ENCODE measurements around the gene BPI.
"Not testable (repeated sequence)": the region's sequence is repeated elsewhere in the genome, so short reads cannot be mapped to it uniquely, and the experiment has no call there.

BPI gene

DNA sequence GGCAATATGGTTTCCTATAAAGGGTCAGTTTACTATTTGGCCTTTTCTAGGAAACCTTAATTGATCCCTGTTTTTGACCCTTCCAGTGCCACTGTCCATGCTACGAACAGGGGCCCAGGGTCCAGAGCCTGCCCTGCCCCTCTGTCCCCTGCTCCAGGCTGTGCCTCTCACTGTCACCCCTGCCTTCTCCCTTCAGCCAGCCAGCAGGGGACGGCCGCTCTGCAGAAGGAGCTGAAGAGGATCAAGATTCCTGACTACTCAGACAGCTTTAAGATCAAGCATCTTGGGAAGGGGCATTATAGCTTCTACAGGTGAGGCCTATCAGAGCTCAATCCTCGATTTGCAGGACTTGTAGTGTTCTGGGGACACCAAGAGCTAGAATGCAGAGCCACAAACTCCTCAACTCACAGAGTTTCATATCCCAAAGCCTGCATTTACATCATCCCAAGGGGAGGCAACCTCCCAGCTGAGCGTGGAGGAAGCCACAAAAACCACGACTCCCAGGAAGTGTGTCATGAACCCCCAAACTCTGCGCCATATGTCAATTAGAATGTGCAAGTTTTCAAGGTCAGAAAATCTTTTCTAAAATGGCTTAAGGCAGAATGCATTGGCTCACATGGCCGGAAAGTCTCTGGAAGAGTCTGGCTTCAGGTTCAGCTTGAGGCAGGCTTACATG, 3.6 kb downstream of the BPI start:
- no peaks in the 10 kb centered on the region for H3K36me3 ChIP-seq (ENCODE audit: control insufficient read depth, low read depth, low read length)
- H3K4me1 ChIP-seq (ENCODE audit: control insufficient read depth, low read depth, low read length), result no peaks in the 10 kb centered on the region
- no peaks in the 10 kb centered on the region for H3K27me3 ChIP-seq (ENCODE audit: control insufficient read depth, insufficient read depth, low read length)
- H3K9me3 ChIP-seq (ENCODE audit: control insufficient read depth, low read depth, low read length), result no peaks in the 10 kb centered on the region
- no peak overlapping the region for H3K27ac ChIP-seq (ENCODE audit: low read length)
- no peak overlapping the region for H3K9ac ChIP-seq (ENCODE audit: low read length)
- no peak overlapping the region for H3K4me3 ChIP-seq (ENCODE audit: low read length)

GRCh38 chr20:38308047-38308438, 4.1 kb downstream of the BPI start:
- H3K9ac ChIP-seq (ENCODE audit: low read length), result no peak overlapping the region
- H3K4me3 ChIP-seq (ENCODE audit: low read length), result no peak overlapping the region
- H3K27ac ChIP-seq (ENCODE audit: low read length), result no peak overlapping the region
- no peaks in the 10 kb centered on the region for H3K27me3 ChIP-seq (ENCODE audit: control insufficient read depth, insufficient read depth, low read length)
- no peaks in the 10 kb centered on the region for H3K4me1 ChIP-seq (ENCODE audit: control insufficient read depth, low read depth, low read length)
- H3K36me3 ChIP-seq (ENCODE audit: control insufficient read depth, low read depth, low read length), result no peaks in the 10 kb centered on the region
- H3K9me3 ChIP-seq (ENCODE audit: control insufficient read depth, low read depth, low read length), result no peaks in the 10 kb centered on the region

- H3K9ac ChIP-seq (ENCODE audit: low read length), result no peak overlapping the region
- no peaks in the 10 kb centered on the region for H3K4me1 ChIP-seq (ENCODE audit: control insufficient read depth, low read depth, low read length)
- H3K9me3 ChIP-seq (ENCODE audit: control insufficient read depth, low read depth, low read length), result no peaks in the 10 kb centered on the region
- no peak overlapping the region for H3K27ac ChIP-seq (ENCODE audit: low read length)
- no peaks in the 10 kb centered on the region for H3K27me3 ChIP-seq (ENCODE audit: control insufficient read depth, insufficient read depth, low read length)
- H3K36me3 ChIP-seq (ENCODE audit: control insufficient read depth, low read depth, low read length), result no peaks in the 10 kb centered on the region
- no peak overlapping the region for H3K4me3 ChIP-seq (ENCODE audit: low read length)
Measured at GRCh38 chr20:38308447-38308846, 4.5 kb downstream of the BPI start.

- no peaks in the 10 kb centered on the region for H3K36me3 ChIP-seq (ENCODE audit: control insufficient read depth, low read depth, low read length)
- H3K27me3 ChIP-seq (ENCODE audit: control insufficient read depth, insufficient read depth, low read length), result no peaks in the 10 kb centered on the region
- H3K9me3 ChIP-seq (ENCODE audit: control insufficient read depth, low read depth, low read length), result no peaks in the 10 kb centered on the region
- H3K9ac ChIP-seq (ENCODE audit: low read length), result no peak overlapping the region
- H3K4me3 ChIP-seq (ENCODE audit: low read length), result no peak overlapping the region
- H3K27ac ChIP-seq (ENCODE audit: low read length), result no peak overlapping the region
- H3K4me1 ChIP-seq (ENCODE audit: control insufficient read depth, low read depth, low read length), result no peaks in the 10 kb centered on the region
Measured at GRCh38 chr20:38311091-38311490, 7.1 kb downstream of the BPI start.

DNA sequence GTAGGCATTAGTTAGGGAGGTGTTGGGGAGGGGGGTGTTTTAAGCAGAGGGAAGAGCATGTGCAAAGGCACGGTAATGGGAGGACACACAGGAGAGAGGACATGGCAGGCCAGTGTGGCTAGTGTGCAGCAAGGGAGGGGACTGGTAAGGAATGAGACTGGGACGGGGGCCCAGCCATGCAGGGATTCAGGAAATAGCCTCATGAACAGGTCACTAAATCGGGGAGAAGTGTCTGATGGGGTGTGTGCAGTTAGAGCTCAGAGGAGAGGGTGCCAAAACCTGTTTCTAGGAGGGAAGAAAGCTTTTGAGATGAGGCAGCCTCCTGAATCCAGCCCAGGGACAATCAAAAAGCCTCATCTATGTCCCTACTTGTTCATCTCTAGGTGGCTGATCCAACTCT, 7.5 kb downstream of the BPI start:
- Histone ChIP-seq H3K4me3 (ENCODE audit: low read length) (no peak overlapping the region), H3K4me1 (ENCODE audit: control insufficient read depth, low read depth, low read length) (no peaks in the 10 kb centered on the region), H3K36me3 (ENCODE audit: control insufficient read depth, low read depth, low read length) (no peaks in the 10 kb centered on the region), H3K27me3 (ENCODE audit: control insufficient read depth, insufficient read depth, low read length) (no peaks in the 10 kb centered on the region), H3K9ac (ENCODE audit: low read length) (no peak overlapping the region), H3K9me3 (ENCODE audit: control insufficient read depth, low read depth, low read length) (no peaks in the 10 kb centered on the region), H3K27ac (ENCODE audit: low read length) (no peak overlapping the region)

- Histone ChIP-seq H3K9me3 (ENCODE audit: control insufficient read depth, low read depth, low read length) (no peaks in the 10 kb centered on the region), H3K4me3 (ENCODE audit: low read length) (no peak overlapping the region), H3K27ac (ENCODE audit: low read length) (no peak overlapping the region), H3K36me3 (ENCODE audit: control insufficient read depth, low read depth, low read length) (no peaks in the 10 kb centered on the region), H3K4me1 (ENCODE audit: control insufficient read depth, low read depth, low read length) (no peaks in the 10 kb centered on the region), H3K27me3 (ENCODE audit: control insufficient read depth, insufficient read depth, low read length) (no peaks in the 10 kb centered on the region), H3K9ac (ENCODE audit: low read length) (no peak overlapping the region)
Measured at GRCh38 chr20:38313676-38314075, 9.7 kb downstream of the BPI start.

DNA sequence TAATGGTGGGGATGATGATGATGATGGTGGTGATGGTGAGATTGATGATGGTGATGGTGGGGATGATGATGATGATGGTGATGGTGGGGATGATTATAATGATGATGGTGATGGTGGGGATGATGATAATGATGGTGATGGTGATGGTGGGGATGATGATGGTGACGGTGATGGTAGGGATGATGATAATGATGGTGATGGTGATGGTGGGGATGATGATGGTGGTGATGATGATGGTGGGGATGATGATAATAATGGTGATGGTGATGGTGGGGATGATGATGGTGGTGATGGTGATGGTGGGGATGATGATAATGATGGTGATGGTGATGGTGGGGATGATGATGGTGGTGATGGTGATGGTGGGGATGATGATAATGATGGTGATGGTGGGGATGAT, 10.4 kb downstream of the BPI start:
- not testable (repeated sequence) for H3K27me3 ChIP-seq (ENCODE audit: control insufficient read depth, insufficient read depth, low read length); H3K9ac ChIP-seq (ENCODE audit: low read length); H3K4me3 ChIP-seq (ENCODE audit: low read length); H3K27ac ChIP-seq (ENCODE audit: low read length); H3K9me3 ChIP-seq (ENCODE audit: control insufficient read depth, low read depth, low read length); H3K4me1 ChIP-seq (ENCODE audit: control insufficient read depth, low read depth, low read length); H3K36me3 ChIP-seq (ENCODE audit: control insufficient read depth, low read depth, low read length)

- no peak overlapping the region for H3K4me3 ChIP-seq (ENCODE audit: low read length)
- no peaks in the 10 kb centered on the region for H3K36me3 ChIP-seq (ENCODE audit: control insufficient read depth, low read depth, low read length)
- no peaks in the 10 kb centered on the region for H3K9me3 ChIP-seq (ENCODE audit: control insufficient read depth, low read depth, low read length)
- H3K9ac ChIP-seq (ENCODE audit: low read length), result no peak overlapping the region
- no peak overlapping the region for H3K27ac ChIP-seq (ENCODE audit: low read length)
- no peaks in the 10 kb centered on the region for H3K4me1 ChIP-seq (ENCODE audit: control insufficient read depth, low read depth, low read length)
- H3K27me3 ChIP-seq (ENCODE audit: control insufficient read depth, insufficient read depth, low read length), result no peaks in the 10 kb centered on the region
Measured at GRCh38 chr20:38315290-38315966, 11.5 kb downstream of the BPI start.

- Histone ChIP-seq H3K27ac (ENCODE audit: low read length) (no peak overlapping the region), H3K9me3 (ENCODE audit: control insufficient read depth, low read depth, low read length) (no peaks in the 10 kb centered on the region), H3K36me3 (ENCODE audit: control insufficient read depth, low read depth, low read length) (no peaks in the 10 kb centered on the region), H3K27me3 (ENCODE audit: control insufficient read depth, insufficient read depth, low read length) (no peaks in the 10 kb centered on the region), H3K4me1 (ENCODE audit: control insufficient read depth, low read depth, low read length) (no peaks in the 10 kb centered on the region), H3K4me3 (ENCODE audit: low read length) (no peak overlapping the region), H3K9ac (ENCODE audit: low read length) (no peak overlapping the region)
Measured at GRCh38 chr20:38316341-38316740, 12.4 kb downstream of the BPI start.

DNA sequence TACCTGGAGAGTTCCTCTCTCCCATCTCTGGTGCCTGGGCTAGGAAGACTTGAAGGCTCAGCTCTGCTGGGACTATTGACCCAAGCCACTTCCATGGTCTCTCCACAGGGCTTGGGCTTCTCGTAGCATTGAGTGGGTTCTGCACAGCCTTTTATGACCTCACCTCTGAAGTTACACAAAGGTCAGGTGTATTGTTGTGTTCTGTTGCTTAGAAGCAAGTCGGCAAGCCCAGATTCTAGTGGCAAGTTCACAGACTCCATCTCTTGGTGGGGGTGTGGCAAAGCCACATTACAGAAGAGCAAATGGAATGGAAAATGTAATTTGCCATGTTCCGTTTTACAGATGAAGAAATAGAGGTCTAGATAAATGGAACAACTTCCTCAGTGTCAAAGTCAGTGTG, 13.5 kb downstream of the BPI start:
- H3K36me3 ChIP-seq (ENCODE audit: control insufficient read depth, low read depth, low read length), result no peaks in the 10 kb centered on the region
- no peaks in the 10 kb centered on the region for H3K4me1 ChIP-seq (ENCODE audit: control insufficient read depth, low read depth, low read length)
- H3K9ac ChIP-seq (ENCODE audit: low read length), result no peak overlapping the region
- no peak overlapping the region for H3K27ac ChIP-seq (ENCODE audit: low read length)
- H3K27me3 ChIP-seq (ENCODE audit: control insufficient read depth, insufficient read depth, low read length), result no peaks in the 10 kb centered on the region
- H3K9me3 ChIP-seq (ENCODE audit: control insufficient read depth, low read depth, low read length), result no peaks in the 10 kb centered on the region
- no peak overlapping the region for H3K4me3 ChIP-seq (ENCODE audit: low read length)

DNA sequence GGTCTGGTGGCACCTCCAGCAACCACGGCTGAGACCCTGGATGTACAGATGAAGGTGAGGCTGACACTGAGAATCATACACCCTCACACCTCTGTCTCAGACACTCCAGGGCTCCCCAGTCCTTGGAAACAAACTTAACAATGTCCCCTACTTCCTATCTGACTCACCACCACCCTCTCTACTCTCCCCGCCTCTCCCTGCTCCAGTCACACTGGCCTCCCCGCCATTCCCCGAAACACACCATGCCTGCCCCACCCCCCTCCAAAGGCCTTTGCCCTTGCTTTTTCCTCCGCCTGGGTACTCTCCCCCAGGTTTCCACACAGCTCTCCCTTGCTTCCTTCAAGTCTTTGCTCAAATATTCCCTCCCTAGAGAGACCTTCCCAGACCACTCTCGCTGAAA, 16.3 kb downstream of the BPI start:
- H3K9me3 ChIP-seq (ENCODE audit: control insufficient read depth, low read depth, low read length), result no peaks in the 10 kb centered on the region
- H3K27ac ChIP-seq (ENCODE audit: low read length), result no peak overlapping the region
- H3K27me3 ChIP-seq (ENCODE audit: control insufficient read depth, insufficient read depth, low read length), result no peaks in the 10 kb centered on the region
- H3K4me3 ChIP-seq (ENCODE audit: low read length), result no peak overlapping the region
- no peaks in the 10 kb centered on the region for H3K4me1 ChIP-seq (ENCODE audit: control insufficient read depth, low read depth, low read length)
- H3K36me3 ChIP-seq (ENCODE audit: control insufficient read depth, low read depth, low read length), result no peaks in the 10 kb centered on the region
- H3K9ac ChIP-seq (ENCODE audit: low read length), result no peak overlapping the region

GRCh38 chr20:38321959-38322598, 18.1 kb downstream of the BPI start:
- Histone ChIP-seq H3K4me3 (ENCODE audit: low read length) (no peak overlapping the region), H3K27me3 (ENCODE audit: control insufficient read depth, insufficient read depth, low read length) (no peaks in the 10 kb centered on the region), H3K36me3 (ENCODE audit: control insufficient read depth, low read depth, low read length) (no peaks in the 10 kb centered on the region), H3K9me3 (ENCODE audit: control insufficient read depth, low read depth, low read length) (no peaks in the 10 kb centered on the region), H3K4me1 (ENCODE audit: control insufficient read depth, low read depth, low read length) (no peaks in the 10 kb centered on the region), H3K27ac (ENCODE audit: low read length) (no peak overlapping the region), H3K9ac (ENCODE audit: low read length) (no peak overlapping the region)
